Nephron progenitor cell (in vitro differentiated cells): ENCODE results near the gene GRB7.

Experiments
- DNase-seq: peaks from one replicate; pipeline ENCODE4 v3.0.0; 2021
- H3K27ac Mint-ChIP-seq: 2 replicates; pipeline ENCODE4 v1.8.0; 2021; ENCODE audit warnings: mild to moderate bottlenecking, moderate library complexity, mixed read lengths
- H3K27me3 Mint-ChIP-seq: 2 replicates; pipeline ENCODE4 v1.8.0; 2021; ENCODE audit warnings: mild to moderate bottlenecking, low read depth, mixed read lengths; ENCODE audit not compliant: poor library complexity
- H3K36me3 Mint-ChIP-seq: 2 replicates; pipeline ENCODE4 v1.8.0; 2021; ENCODE audit warnings: low read depth, mixed read lengths
- H3K4me1 Mint-ChIP-seq: 2 replicates; pipeline ENCODE4 v1.8.0; 2021; ENCODE audit warnings: mixed read lengths
- H3K4me3 Mint-ChIP-seq: 2 replicates; pipeline ENCODE4 v1.8.0; 2021; ENCODE audit warnings: mild to moderate bottlenecking, moderate library complexity, mixed read lengths
- H3K9me3 Mint-ChIP-seq: 2 replicates; pipeline ENCODE4 v1.8.0; 2021; ENCODE audit warnings: mild to moderate bottlenecking, moderate library complexity, mixed read lengths
- CTCF ChIP-seq: fragments of 200-600 bp; sonication (generic); IDR thresholded peaks from 2 replicates; pipeline ENCODE4 v1.5.0; 2021; ENCODE audit warnings: antibody characterized with exemption

GRB7 gene

GRCh38 chr17:39793301-39793872 lies 55.6 kb downstream of the GRB7 start:
- Mint-ChIP-seq H3K4me1 (peaks cover 12% of the 10 kb centered on the region), H3K4me3 (no peak overlapping the region), H3K9me3 (no peaks in the 10 kb centered on the region), H3K27ac (no peak overlapping the region), H3K36me3 (no peaks in the 10 kb centered on the region), H3K27me3 (peaks cover 17% of the 10 kb centered on the region)
- no peak for TF ChIP-seq CTCF
- DNase-seq: no peak

GRCh38 chr17:39794249-39794970 lies 56.7 kb downstream of the GRB7 start:
- peaks cover 12% of the 10 kb centered on the region for H3K4me1 Mint-ChIP-seq
- peaks cover 17% of the 10 kb centered on the region for H3K27me3 Mint-ChIP-seq
- no peak for TF ChIP-seq CTCF

More at GRCh38 chr17:39794249-39794970, 56.7 kb downstream of the GRB7 start:
- Mint-ChIP-seq H3K27ac (no peak overlapping the region), H3K9me3 (no peaks in the 10 kb centered on the region), H3K4me3 (no peak overlapping the region), H3K36me3 (no peaks in the 10 kb centered on the region)
- DNase-seq: no peak
